DOHH2 (cell line): ENCODE measurements around the gene ERAL1.

Source experiments
- H3F3A ChIP-seq: fragments of 200-600 bp; sonication (generic), shearing (Covaris generic); 2 replicates; pipeline ENCODE4 v1.6.0; 2016; ENCODE audit warnings: antibody characterized with exemption, mild to moderate bottlenecking; ENCODE audit not compliant: control insufficient read depth, insufficient read depth
- H3K27ac ChIP-seq: fragments of 200-600 bp; sonication (generic); 2 replicates; pipeline ENCODE4 v1.5.1; 2014; ENCODE audit warnings: low read depth, mild to moderate bottlenecking, low read length, moderate library complexity
- H3K27me3 ChIP-seq: fragments of 200-600 bp; sonication (generic); 2 replicates; pipeline ENCODE4 v1.6.1; 2014; ENCODE audit warnings: mild to moderate bottlenecking, low read length, mixed read lengths; ENCODE audit not compliant: control insufficient read depth
- H3K36me3 ChIP-seq: fragments of 200-600 bp; sonication (generic); 2 replicates; pipeline ENCODE4 v1.6.1; 2014; ENCODE audit warnings: mild to moderate bottlenecking, low read length, moderate library complexity, mixed read lengths; ENCODE audit not compliant: control insufficient read depth
- H3K4me1 ChIP-seq: fragments of 200-600 bp; sonication (generic); 2 replicates; pipeline ENCODE4 v1.6.1; 2014; ENCODE audit warnings: mild to moderate bottlenecking, low read length, mixed read lengths; ENCODE audit not compliant: control insufficient read depth
- H3K4me2 ChIP-seq: fragments of 200-600 bp; sonication (generic); 2 replicates; pipeline ENCODE4 v1.6.0; 2014; ENCODE audit warnings: mild to moderate bottlenecking, low read length, moderate library complexity
- H3K4me3 ChIP-seq: fragments of 200-600 bp; sonication (generic); 2 replicates; pipeline ENCODE4 v1.5.1; 2014; ENCODE audit warnings: mild to moderate bottlenecking, low read length, mixed read lengths
- H3K79me2 ChIP-seq: fragments of 200-600 bp; sonication (generic); 2 replicates; pipeline ENCODE4 v1.6.1; 2014; ENCODE audit warnings: mild to moderate bottlenecking, low read length, mixed read lengths; ENCODE audit not compliant: control insufficient read depth
- H3K9me2 ChIP-seq: fragments of 200-600 bp; sonication (generic); replicated peaks from 2 replicates; pipeline ENCODE4 v1.6.1; 2014; ENCODE audit warnings: mild to moderate bottlenecking, low read length, mixed read lengths; ENCODE audit not compliant: control insufficient read depth
- H3K9me3 ChIP-seq: fragments of 200-600 bp; sonication (generic); 2 replicates; pipeline ENCODE4 v1.6.1; 2014; ENCODE audit warnings: antibody characterized with exemption, low read length, mixed read lengths; ENCODE audit not compliant: control insufficient read depth, insufficient read depth
- H4K20me1 ChIP-seq: fragments of 200-600 bp; sonication (generic); 2 replicates; pipeline ENCODE4 v1.6.0; 2014; ENCODE audit warnings: low read depth, mild to moderate bottlenecking, antibody characterized with exemption, low read length, moderate library complexity; ENCODE audit not compliant: control insufficient read depth, insufficient read depth
- CTCF ChIP-seq: fragments of 200-600 bp; sonication (generic); IDR thresholded peaks from one replicate; pipeline ENCODE4 v1.5.1; 2014; ENCODE audit warnings: antibody characterized with exemption, mild to moderate bottlenecking, low read depth, low read length; ENCODE audit not compliant: poor library complexity, severe bottlenecking
- EZH2phosphoT487 ChIP-seq: fragments of 200-600 bp; sonication (generic); IDR thresholded peaks from 2 replicates; pipeline ENCODE4 v1.6.1; 2017; ENCODE audit warnings: borderline replicate concordance, mild to moderate bottlenecking, antibody characterized with exemption, low read length, moderate library complexity, mixed read lengths

The ERAL1 gene

GRCh38 chr17:28857905-28858800, 3.3 kb downstream of the ERAL1 start:
- Histone ChIP-seq H3K36me3 (peaks cover 35% of the 10 kb centered on the region), H3K79me2 (peaks cover 24% of the 10 kb centered on the region), H3K4me1 (peaks cover 18% of the 10 kb centered on the region), H3K4me2 (no peak overlapping the region), H3K27ac (no peak overlapping the region), H3K4me3 (no peak overlapping the region), H3F3A (0 out of 2 replicates have a peak, but pooled peaks cover 2% of the 10 kb centered on the region), H3K9me3 (no peaks in the 10 kb centered on the region), H3K27me3 (no peaks in the 10 kb centered on the region), H4K20me1 (no peaks in the 10 kb centered on the region), H3K9me2 (no peaks in the 10 kb centered on the region)
- TF ChIP-seq CTCF: no peak
- TF ChIP-seq EZH2phosphoT487: no peak

DNA sequence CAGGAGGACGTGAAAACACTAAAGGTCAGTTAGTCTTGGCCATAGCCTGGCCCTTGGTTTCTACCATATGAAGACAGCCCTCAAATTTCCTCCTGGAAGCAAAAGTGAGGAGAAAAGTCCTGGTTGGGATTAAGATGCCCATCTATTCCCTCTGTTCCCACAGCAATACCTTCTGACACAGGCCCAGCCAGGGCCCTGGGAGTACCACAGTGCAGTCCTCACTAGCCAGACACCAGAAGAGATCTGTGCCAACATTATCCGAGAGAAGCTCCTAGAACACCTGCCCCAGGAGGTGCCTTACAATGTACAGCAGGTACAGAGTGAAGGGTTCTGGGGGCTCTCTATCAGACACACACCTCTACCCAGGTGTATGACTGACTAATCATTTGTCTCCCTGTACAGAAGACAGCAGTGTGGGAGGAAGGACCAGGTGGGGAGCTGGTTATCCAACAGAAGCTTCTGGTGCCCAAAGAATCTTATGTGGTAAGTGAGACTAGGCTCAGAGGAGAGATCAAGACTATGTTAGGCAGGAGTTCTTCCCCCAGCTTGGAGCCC, 4.1 kb downstream of the ERAL1 start:
- Histone ChIP-seq H3K9me2 (no peaks in the 10 kb centered on the region), H3F3A (no peaks in the 10 kb centered on the region), H3K79me2 (peaks cover 24% of the 10 kb centered on the region), H3K27me3 (no peaks in the 10 kb centered on the region), H3K36me3 (peaks cover 35% of the 10 kb centered on the region), H3K27ac (no peak overlapping the region), H3K4me3 (no peak overlapping the region), H3K4me2 (no peak overlapping the region), H3K9me3 (no peaks in the 10 kb centered on the region), H3K4me1 (peaks cover 14% of the 10 kb centered on the region), H4K20me1 (no peaks in the 10 kb centered on the region)
- TF ChIP-seq EZH2phosphoT487 (no peak), CTCF (no peak)

GRCh38 chr17:28860363-28860808, 5.6 kb downstream of the ERAL1 start:
- no peaks in the 10 kb centered on the region for H3K9me2 ChIP-seq
- peaks cover 10% of the 10 kb centered on the region for H3K79me2 ChIP-seq
- no peak for TF ChIP-seq EZH2phosphoT487
- TF ChIP-seq CTCF: no peak
- no peaks in the 10 kb centered on the region for H3K9me3 ChIP-seq
- no peak overlapping the region for H3K4me2 ChIP-seq
- no peaks in the 10 kb centered on the region for H4K20me1 ChIP-seq
- H3K27me3 ChIP-seq: no peaks in the 10 kb centered on the region
- no peak overlapping the region for H3K4me3 ChIP-seq
- no peaks in the 10 kb centered on the region for H3F3A ChIP-seq
- H3K4me1 ChIP-seq: peaks cover 14% of the 10 kb centered on the region
- H3K36me3 ChIP-seq: peaks cover 31% of the 10 kb centered on the region
- H3K27ac ChIP-seq: no peak overlapping the region
